ENCODE data around the gene TM7SF3.

Gene TM7SF3

DNA sequence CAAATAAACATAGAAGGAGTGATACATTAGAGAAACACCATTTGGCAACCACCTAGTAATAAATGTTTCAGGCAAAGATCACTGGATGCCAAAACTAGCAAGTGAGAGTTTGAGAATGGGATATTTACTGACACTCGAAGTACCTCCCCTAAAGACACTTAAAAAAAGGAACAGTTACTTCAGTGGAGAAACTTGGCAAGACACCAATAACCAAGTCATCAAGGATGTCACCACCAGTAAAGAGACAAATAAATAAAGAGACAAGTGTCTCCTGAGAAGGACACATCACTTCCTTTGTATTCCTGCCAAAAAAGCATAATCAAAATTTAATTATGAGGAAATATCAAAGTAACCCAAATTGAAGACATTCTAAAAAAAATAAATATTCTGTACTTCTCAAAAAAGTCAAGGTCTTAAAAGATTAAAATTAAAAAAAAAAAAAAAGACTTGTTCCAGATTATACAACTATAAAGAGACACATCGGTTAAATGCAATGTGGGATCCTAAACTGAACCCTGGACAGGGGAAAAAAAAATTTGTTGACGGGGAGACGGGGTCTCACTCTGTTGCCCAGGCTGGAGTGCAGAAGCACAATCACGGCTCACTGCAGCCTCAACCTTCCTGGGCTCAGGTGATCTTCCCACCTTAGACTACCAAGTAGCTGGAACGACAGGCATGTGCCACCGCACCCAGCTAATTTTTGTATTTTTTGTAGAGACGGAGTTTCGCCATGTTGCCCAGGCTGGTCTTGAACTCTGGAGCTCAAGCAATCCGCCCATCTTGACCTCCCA lies 26.4 kb downstream of the TM7SF3 start:
- no peak overlapping the region for H3K27ac ChIP-seq
- H3K9me3 ChIP-seq (ENCODE audit: severe bottlenecking): no peaks in the 10 kb centered on the region
- TF ChIP-seq, protein P1, sequence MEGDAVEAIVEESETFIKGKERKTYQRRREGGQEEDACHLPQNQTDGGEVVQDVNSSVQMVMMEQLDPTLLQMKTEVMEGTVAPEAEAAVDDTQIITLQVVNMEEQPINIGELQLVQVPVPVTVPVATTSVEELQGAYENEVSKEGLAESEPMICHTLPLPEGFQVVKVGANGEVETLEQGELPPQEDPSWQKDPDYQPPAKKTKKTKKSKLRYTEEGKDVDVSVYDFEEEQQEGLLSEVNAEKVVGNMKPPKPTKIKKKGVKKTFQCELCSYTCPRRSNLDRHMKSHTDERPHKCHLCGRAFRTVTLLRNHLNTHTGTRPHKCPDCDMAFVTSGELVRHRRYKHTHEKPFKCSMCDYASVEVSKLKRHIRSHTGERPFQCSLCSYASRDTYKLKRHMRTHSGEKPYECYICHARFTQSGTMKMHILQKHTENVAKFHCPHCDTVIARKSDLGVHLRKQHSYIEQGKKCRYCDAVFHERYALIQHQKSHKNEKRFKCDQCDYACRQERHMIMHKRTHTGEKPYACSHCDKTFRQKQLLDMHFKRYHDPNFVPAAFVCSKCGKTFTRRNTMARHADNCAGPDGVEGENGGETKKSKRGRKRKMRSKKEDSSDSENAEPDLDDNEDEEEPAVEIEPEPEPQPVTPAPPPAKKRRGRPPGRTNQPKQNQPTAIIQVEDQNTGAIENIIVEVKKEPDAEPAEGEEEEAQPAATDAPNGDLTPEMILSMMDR (IDR thresholded peaks at IDR 0.05; ENCODE audit: low read depth, low read length): no peak
- no peak overlapping the region for H3K4me3 ChIP-seq (ENCODE audit: low read depth, low read length)
- no peaks in the 10 kb centered on the region for H3K27me3 ChIP-seq (ENCODE audit: insufficient read depth, low read depth, severe bottlenecking)
- DNase-seq: no peak
- peaks cover 14% of the 10 kb centered on the region; the same call in 1 of the 2 replicates for H3K36me3 ChIP-seq

DNA sequence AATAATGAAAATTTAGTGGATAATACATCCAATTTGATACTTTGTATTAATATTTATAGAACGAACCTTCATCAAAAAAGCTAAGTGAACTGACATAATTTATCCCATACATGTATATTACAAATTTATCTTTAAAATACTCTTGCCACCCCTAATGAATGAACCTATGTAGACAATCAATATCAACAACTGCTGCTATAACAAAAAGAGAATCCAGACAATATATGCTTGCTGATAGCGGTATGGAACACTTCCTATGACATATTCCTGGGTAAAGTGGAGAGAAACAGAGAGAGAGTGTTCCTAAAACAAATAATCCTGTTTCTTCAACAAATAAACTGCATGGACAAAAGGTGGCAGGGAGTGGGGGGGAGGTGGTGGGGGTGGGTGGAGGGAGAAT lies 31.3 kb downstream of the TM7SF3 start:
- H3K9me3 ChIP-seq (ENCODE audit: severe bottlenecking): no peaks in the 10 kb centered on the region
- H3K36me3 ChIP-seq: peaks cover 16% of the 10 kb centered on the region
- H3K27me3 ChIP-seq (ENCODE audit: insufficient read depth, low read depth, severe bottlenecking): no peaks in the 10 kb centered on the region
- no peak overlapping the region for H3K27ac ChIP-seq
- TF ChIP-seq, protein P1 (IDR thresholded peaks at IDR 0.05; ENCODE audit: low read depth, low read length): no peak
- no peak for DNase-seq
- H3K4me3 ChIP-seq (ENCODE audit: low read depth, low read length): no peak overlapping the region

DNA sequence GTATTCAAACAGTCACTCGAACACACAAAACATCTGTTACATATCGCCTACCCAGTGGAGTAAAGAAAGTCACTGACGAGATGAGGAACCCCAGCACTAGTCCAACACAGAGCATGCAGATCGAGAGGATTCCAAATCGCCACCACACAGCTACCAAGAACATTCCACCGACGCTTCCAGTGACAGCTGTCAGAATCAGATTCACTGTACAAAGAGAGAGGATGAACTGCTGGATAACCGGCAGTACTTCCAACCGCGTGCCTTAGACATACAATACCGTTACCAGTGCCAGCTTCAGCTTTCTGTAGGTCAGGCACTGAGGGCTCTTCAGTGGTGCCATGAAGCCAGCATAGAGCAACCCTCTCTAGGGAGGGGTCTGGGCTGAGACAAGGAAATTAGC lies 34.5 kb downstream of the TM7SF3 start:
- no peaks in the 10 kb centered on the region for H3K9me3 ChIP-seq (ENCODE audit: severe bottlenecking)
- no peaks in the 10 kb centered on the region for H3K27me3 ChIP-seq (ENCODE audit: insufficient read depth, low read depth, severe bottlenecking)
- H3K36me3 ChIP-seq: peaks cover 29% of the 10 kb centered on the region
- TF ChIP-seq, protein P1 (IDR thresholded peaks at IDR 0.05; ENCODE audit: low read depth, low read length): no peak
- no peak overlapping the region; the same call in 1 of the 2 replicates for H3K27ac ChIP-seq
- no peak overlapping the region for H3K4me3 ChIP-seq (ENCODE audit: low read depth, low read length)
- no peak for DNase-seq

DNA sequence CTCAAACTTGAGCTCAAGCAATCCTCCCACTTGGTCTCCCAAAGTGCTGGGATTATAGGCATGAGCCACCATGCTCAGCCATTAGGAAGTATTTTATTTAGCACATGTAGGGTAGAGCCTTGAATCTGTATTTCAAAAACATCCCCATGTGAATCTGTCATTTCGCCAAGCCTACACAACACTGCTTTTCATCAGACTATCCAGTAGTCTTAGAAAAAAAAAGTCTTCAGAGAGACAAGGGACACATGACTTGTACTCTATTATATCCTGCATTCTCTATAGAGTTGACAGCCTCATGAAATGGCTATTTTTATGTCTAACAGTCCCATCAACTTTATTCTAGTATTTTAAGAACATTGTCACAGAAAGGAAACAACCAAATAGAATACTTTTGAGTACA lies 35.4 kb downstream of the TM7SF3 start:
- DNase-seq: no peak
- Histone ChIP-seq H3K27ac (no peak overlapping the region), H3K27me3 (ENCODE audit: insufficient read depth, low read depth, severe bottlenecking) (no peaks in the 10 kb centered on the region), H3K36me3 (peaks cover 29% of the 10 kb centered on the region), H3K4me3 (ENCODE audit: low read depth, low read length) (no peak overlapping the region), H3K9me3 (ENCODE audit: severe bottlenecking) (no peaks in the 10 kb centered on the region)
- TF ChIP-seq, protein P1 (IDR thresholded peaks at IDR 0.05; ENCODE audit: low read depth, low read length): no peak

DNA sequence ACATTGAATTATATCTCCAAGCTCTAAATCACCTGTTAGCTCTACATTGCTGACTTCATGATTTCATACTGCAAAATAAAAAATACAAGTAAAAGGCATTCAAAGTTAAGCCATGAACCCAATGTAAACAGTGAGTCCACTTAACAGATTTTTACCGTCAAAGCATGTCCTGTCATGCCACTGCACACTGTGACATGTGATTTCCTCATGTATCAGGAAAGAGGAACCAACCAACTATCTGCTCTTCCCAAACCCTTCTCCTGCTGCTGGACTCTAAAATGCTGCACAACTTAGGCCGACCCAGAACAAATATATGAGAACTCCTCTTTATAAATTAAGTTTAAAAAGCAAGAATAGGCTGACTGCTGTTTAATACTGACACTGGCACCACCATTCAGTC lies 37.5 kb downstream of the TM7SF3 start:
- H3K27me3 ChIP-seq (ENCODE audit: insufficient read depth, low read depth, severe bottlenecking): no peaks in the 10 kb centered on the region
- no peaks in the 10 kb centered on the region for H3K9me3 ChIP-seq (ENCODE audit: severe bottlenecking)
- no peak overlapping the region for H3K4me3 ChIP-seq (ENCODE audit: low read depth, low read length)
- TF ChIP-seq, protein P1 (IDR thresholded peaks at IDR 0.05; ENCODE audit: low read depth, low read length): no peak
- no peak for DNase-seq
- H3K36me3 ChIP-seq: peaks cover 22% of the 10 kb centered on the region
- H3K27ac ChIP-seq: no peak overlapping the region

DNA sequence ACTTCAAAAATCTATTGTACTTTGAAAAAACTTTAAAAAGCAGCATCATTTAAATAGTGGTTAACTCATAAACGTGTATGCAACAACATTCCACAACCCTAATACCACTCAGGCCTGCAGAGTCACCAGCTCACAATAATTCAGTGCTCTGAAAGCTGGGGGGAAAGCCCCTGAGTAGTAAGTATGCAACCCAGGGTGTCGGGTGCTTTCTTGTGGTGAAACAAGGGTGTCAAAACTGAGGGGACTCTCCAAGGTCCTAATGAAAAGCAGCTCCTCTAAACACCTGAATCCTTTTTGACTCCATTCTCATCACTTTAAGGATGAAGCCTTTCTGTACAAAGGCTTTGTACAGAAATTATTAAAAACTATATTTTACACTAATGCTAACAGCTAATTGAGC lies 42.2 kb downstream of the TM7SF3 start:
- H3K27me3 ChIP-seq (ENCODE audit: insufficient read depth, low read depth, severe bottlenecking): no peaks in the 10 kb centered on the region
- TF ChIP-seq, protein P1 (IDR thresholded peaks at IDR 0.05; ENCODE audit: low read depth, low read length): no peak
- H3K27ac ChIP-seq: no peak overlapping the region
- DNase-seq: no peak
- H3K9me3 ChIP-seq (ENCODE audit: severe bottlenecking): no peaks in the 10 kb centered on the region
- no peak overlapping the region for H3K4me3 ChIP-seq (ENCODE audit: low read depth, low read length)
- peaks cover 14% of the 10 kb centered on the region for H3K36me3 ChIP-seq

Data from WERI-Rb-1 (cell line).